IPS DF 6.9 (cell line): Measurements from ENCODE around the gene RTN4RL1.
"Not testable (repeated sequence)": the region's sequence is repeated elsewhere in the genome, so short reads cannot be mapped to it uniquely, and the experiment has no call there.

Source experiments
- DNase-seq: peaks from one replicate; pipeline ENCODE4 v3.0.0-alpha.2; 2013; ENCODE audit warnings: low read depth, low spot score
- H3K27ac ChIP-seq: one replicate; pipeline ENCODE4 v1.5.1; 2013; ENCODE audit warnings: low read length, control low read depth
- H3K27me3 ChIP-seq: 2 replicates; pipeline ENCODE4 v1.6.1; 2013; ENCODE audit warnings: mild to moderate bottlenecking, low read length; ENCODE audit not compliant: control insufficient read depth, insufficient read depth
- H3K36me3 ChIP-seq: 2 replicates; pipeline ENCODE4 v1.6.1; 2013; ENCODE audit warnings: low read length; ENCODE audit not compliant: control insufficient read depth, insufficient read depth
- H3K4me1 ChIP-seq: 2 replicates; pipeline ENCODE4 v1.6.1; 2013; ENCODE audit warnings: low read length; ENCODE audit not compliant: control insufficient read depth, insufficient read depth
- H3K4me3 ChIP-seq: 2 replicates; pipeline ENCODE4 v1.5.1; 2013; ENCODE audit warnings: mild to moderate bottlenecking, low read length
- H3K9me3 ChIP-seq: 2 replicates; pipeline ENCODE4 v1.6.1; 2013; ENCODE audit warnings: low read length, inconsistent platforms; ENCODE audit not compliant: control insufficient read depth, insufficient read depth
- WGBS: extraction: QIAGEN DNeasy Blood & Tissue Kit; methylation state at CpG from one replicate; pipeline ENCODE4 v1.1.7; 2013; ENCODE audit warnings: mixed read lengths, missing lambda C conversion rate; ENCODE audit not compliant: insufficient read length, insufficient coverage; 5-methylcytosine and 5-hydroxymethylcytosine counted together

Gene RTN4RL1

DNA sequence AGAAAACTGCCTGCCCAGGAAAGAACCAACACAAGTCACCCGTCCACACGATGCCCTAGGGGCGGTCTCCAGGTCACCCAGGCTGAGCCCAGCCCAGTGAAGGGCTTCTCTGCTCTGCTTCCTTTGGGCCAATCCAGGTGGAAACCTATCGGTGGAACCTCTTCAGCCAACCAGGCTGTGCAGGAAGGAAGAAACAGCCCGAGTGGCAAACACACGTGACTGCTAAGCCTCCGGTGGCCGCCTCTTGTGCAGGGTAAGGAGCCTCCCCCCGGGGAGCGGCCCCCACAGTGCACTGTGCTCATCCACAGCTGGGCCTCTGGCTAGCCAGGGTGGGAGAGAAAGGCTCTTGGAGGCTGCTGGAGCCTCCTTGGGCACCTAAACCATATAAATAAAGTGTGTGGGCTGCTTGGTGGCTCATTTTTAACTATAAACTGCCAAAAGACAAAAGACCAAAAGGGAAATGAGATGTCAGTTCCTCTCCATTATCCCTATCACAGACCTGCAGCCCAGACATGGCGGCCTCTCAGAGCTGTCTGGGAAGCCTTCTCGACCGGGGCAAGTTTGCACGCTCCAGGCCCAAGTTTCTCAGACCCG is 2.4 kb downstream of the RTN4RL1 start:
- no peak for DNase-seq
- Histone ChIP-seq H3K27ac (no peak overlapping the region), H3K4me1 (peaks cover 3% of the 10 kb centered on the region), H3K9me3 (no peaks in the 10 kb centered on the region), H3K4me3 (no peak overlapping the region), H3K27me3 (peaks cover 58% of the 10 kb centered on the region), H3K36me3 (no peaks in the 10 kb centered on the region; the same call in 1 of the 2 replicates)
- no CpG with 5 or more reads among the region's 15 CpGs for WGBS

DNA sequence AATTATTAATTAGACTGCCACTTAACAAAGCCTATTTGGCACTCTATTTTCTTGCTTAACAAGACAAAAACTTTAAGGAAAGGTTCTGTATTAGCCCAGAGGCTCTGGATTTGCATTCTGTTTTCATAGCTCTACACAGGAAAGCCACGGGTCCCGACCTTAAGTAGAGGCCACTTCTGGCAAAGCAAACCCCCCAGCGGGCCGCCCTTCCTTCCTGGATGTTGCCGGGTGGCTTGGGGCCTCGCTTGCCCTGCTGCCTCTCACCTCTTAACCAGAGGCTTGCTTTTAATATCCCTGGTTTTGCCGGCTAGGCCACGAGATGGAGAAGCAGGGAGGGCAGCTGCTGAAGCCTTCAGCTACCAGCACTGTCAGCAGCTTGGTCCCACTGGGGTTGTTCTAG is 4.4 kb downstream of the RTN4RL1 start:
- peaks cover 5% of the 10 kb centered on the region; the same call in 1 of the 2 replicates for H3K4me1 ChIP-seq
- H3K4me3 ChIP-seq, result no peak overlapping the region
- no CpG with 5 or more reads among the region's 8 CpGs for WGBS
- H3K27ac ChIP-seq, result no peak overlapping the region
- no peaks in the 10 kb centered on the region; the same call in 1 of the 2 replicates for H3K36me3 ChIP-seq
- peaks cover 41% of the 10 kb centered on the region for H3K27me3 ChIP-seq
- DNase-seq, result no peak
- H3K9me3 ChIP-seq, result no peaks in the 10 kb centered on the region

DNA sequence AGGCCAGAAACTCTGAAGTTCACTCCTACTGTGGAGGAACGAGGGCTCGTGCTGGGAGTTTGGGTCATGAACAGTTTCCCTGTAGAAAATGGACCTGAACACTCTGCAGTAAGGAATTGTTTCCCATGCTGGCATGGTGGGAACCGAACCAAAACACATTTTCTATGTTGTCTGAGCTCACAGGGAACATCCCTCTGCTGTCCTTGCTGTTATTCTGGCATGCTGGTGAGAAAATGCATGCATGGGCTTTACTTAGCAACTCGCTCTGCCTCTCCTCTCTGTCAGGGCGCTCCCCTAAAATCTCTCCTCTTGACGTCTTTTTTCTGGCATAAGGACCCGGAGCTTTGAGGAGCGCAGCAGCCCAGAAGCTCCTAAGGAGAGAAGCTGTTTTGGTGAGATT is 5.4 kb downstream of the RTN4RL1 start:
- no CpG with 5 or more reads among the region's 8 CpGs for WGBS
- Histone ChIP-seq H3K27ac (no peak overlapping the region), H3K36me3 (no peaks in the 10 kb centered on the region), H3K27me3 (peaks cover 31% of the 10 kb centered on the region), H3K4me1 (peaks cover 5% of the 10 kb centered on the region; the same call in 1 of the 2 replicates), H3K9me3 (no peaks in the 10 kb centered on the region), H3K4me3 (no peak overlapping the region)
- no peak for DNase-seq

DNA sequence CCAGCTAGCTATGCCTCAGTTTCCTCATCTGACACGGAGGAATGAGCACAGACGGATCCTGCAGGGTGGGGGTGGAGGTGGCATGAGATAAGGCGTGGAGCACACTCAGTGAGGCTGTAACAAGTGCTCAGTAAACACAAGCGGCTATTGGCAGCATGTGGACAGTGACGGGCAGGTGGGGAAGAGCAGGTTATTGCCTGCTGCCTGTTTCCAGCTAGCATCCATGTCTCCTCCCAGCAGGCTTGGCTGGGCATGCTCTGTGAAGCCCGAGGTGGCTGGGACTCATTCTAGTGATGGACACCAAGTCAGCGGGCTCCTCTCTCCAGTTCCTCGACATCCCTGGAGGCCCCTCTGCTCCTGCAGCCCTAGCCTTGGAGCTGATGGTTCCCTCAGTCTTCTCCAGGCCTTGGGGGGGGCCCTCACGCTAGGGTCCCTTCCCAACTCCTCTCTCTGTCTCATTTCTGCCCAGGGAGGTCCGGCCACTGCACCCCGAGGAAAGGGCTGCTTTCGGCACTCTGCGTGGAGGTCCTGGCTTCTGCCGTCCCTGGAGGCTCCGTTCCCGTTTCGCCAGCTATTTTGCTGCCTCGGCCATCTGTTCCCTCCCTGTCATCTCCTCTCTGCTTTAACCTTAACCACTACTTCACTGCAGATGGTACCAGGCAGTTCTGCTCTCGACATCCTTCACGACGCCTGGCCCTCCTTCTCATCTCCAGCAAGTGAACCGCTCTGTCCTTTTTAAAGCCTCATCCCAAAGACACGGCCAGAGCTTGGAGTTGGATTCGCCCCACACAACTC is 6.2 kb downstream of the RTN4RL1 start:
- peaks cover 23% of the 10 kb centered on the region for H3K27me3 ChIP-seq
- H3K4me1 ChIP-seq, result 0 out of 2 replicates have a peak, but pooled peaks cover 1% of the 10 kb centered on the region
- DNase-seq, result no peak
- H3K36me3 ChIP-seq, result no peaks in the 10 kb centered on the region
- no peaks in the 10 kb centered on the region for H3K9me3 ChIP-seq
- no CpG with 5 or more reads among the region's 24 CpGs for WGBS
- no peak overlapping the region for H3K27ac ChIP-seq
- no peak overlapping the region for H3K4me3 ChIP-seq

DNA sequence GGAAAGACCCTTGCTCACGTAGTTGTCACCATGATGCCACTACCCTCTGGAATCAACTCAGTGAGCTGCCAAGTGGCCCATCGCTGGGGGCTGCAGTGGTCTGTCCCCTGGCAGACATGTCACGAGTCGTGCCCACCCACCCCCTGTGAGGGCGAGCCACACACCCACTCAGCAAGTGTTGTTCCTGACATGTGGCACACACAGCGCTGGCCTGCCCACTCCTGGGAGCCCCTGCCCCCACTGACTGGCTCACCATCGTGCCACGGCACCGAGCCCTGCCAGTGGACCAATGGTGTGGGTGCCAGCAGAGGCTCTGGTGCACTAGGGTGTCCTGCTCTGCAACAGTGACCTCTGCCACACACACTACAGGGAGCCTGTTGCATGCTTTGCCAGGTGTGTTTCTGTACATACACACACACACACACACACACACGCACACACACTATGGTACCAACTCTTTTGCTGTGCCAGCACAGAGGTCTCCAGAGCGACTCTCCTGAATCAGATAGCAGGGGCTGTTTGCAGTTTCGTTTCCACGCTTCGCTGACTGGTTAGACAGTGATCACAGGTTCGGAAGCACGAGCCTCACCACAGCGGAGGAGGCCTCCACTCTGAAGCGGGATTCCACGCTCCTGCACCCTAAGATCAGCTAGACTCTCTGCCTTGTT is 7.7 kb downstream of the RTN4RL1 start:
- H3K36me3 ChIP-seq, result no peaks in the 10 kb centered on the region
- no CpG with 5 or more reads among the region's 19 CpGs for WGBS
- DNase-seq, result no peak
- no peaks in the 10 kb centered on the region for H3K9me3 ChIP-seq
- H3K4me3 ChIP-seq, result no peak overlapping the region
- peaks cover 10% of the 10 kb centered on the region; the same call in 1 of the 2 replicates for H3K27me3 ChIP-seq
- no peak overlapping the region for H3K27ac ChIP-seq
- H3K4me1 ChIP-seq, result 0 out of 2 replicates have a peak, but pooled peaks cover 1% of the 10 kb centered on the region

DNA sequence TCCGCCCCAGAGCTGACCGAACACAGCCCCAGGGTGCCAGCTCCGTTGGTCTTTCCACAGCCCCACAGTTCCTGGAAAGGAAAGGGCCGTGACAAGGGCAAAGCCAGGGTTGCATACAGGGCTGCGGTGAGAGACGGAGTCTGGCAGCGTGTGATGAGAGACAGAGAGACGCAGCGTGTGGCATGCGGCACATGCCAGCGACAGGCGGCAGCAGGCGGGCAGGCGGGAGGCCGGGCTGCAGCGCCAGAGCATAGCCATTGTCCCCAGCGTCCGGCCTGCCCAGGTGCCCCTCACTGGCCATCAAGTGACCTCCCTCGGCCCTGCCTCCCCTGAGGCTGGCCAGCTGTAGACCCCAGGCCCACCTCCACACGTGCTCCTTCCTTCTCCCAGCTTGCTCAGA is 8.6 kb downstream of the RTN4RL1 start:
- Histone ChIP-seq H3K27me3 (peaks cover 8% of the 10 kb centered on the region; the same call in 1 of the 2 replicates), H3K9me3 (no peaks in the 10 kb centered on the region), H3K4me1 (peaks cover 1% of the 10 kb centered on the region; the same call in 1 of the 2 replicates), H3K4me3 (no peak overlapping the region), H3K36me3 (no peaks in the 10 kb centered on the region), H3K27ac (no peak overlapping the region)
- WGBS, result no CpG with 5 or more reads among the region's 20 CpGs
- no peak for DNase-seq

DNA sequence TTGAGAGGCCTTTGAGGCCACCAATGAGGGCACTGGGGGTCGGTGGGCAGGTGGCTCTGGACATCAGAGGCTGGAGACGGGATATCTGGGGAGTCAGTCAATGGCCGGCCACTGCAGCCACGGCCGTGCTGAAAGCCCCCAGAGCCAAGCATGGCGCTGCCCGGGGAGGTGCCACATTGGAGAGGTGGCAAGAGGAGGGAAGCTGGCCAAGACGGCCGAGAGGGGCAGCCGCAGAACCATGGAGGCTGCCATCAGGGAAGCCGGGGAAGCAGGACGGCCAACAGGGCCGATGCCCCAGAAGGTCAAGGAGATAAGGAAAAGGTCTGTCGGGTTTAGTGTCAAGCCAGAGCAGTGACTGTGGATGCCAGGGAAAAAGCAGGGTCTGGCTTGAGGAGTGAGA is 9.8 kb downstream of the RTN4RL1 start:
- WGBS, result no CpG with 5 or more reads among the region's 14 CpGs
- no peak overlapping the region for H3K27ac ChIP-seq
- no peak for DNase-seq
- H3K27me3 ChIP-seq, result peaks cover 3% of the 10 kb centered on the region; the same call in 1 of the 2 replicates
- H3K9me3 ChIP-seq, result no peaks in the 10 kb centered on the region
- no peaks in the 10 kb centered on the region for H3K36me3 ChIP-seq
- peaks cover 2% of the 10 kb centered on the region; the same call in 1 of the 2 replicates for H3K4me1 ChIP-seq
- no peak overlapping the region for H3K4me3 ChIP-seq

DNA sequence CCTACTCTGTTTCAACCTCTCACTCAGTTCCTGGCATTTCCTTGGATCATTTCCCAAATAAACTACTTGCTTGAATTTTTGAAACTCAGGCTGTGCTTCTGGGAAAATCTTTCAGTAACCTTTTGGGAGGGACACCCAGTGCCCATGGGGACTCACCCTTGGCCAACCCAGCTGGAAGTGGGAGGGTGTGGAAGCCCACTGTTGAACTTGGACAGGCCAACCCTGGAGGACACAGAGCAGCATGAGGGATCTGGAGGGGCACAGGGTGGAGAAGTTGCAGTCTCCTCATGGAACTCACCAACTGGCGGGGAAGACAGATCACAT is 11.2 kb downstream of the RTN4RL1 start:
- H3K27me3 ChIP-seq, result no peaks in the 10 kb centered on the region
- WGBS, result no CpG with 5 or more reads among the region's 1 CpG

DNA sequence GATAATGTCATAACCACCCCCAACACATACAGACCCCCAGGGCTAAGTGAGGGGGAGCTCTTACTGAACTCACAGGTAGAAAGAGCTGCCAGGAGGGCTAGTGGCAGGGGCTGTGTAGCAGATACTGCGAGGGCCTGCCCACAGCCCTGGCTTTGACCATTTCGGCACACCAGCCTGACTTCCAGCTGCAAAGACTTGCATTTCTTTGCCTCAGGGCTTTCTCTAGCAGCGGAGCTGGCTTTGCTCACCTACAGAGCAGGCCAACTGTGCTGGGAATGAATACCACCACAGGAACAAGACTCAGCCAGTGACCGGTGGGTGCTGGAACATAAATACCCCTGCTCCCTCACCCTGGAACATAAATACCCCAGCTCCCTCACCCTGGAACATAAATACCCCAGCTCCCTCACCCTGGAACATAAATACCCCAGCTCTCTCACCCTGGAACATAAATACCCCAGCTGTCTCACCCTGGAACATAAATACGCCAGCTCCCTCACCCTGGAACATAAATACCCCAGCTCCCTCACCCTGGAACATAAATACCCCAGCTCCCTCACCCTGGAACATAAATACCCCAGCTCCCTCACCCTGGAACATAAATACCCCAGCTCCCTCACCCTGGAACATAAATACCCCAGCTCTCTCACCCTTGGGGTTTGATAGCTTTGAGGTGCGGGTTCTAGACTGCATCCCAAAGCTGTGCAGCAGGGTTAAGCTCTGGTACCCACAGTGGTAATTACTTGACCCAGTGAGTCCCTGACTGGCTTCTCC is 11.7 kb downstream of the RTN4RL1 start:
- no CpG with 5 or more reads among the region's 6 CpGs for WGBS
- H3K36me3 ChIP-seq, H3K4me3 ChIP-seq, H3K27me3 ChIP-seq, DNase-seq, H3K27ac ChIP-seq, H3K4me1 ChIP-seq, H3K9me3 ChIP-seq: not testable (repeated sequence)

More for the DNA sequence above, 11.2 kb downstream of the RTN4RL1 start:
- Histone ChIP-seq H3K9me3 (no peaks in the 10 kb centered on the region), H3K4me3 (no peak overlapping the region), H3K27ac (no peak overlapping the region), H3K36me3 (no peaks in the 10 kb centered on the region), H3K4me1 (peaks cover 2% of the 10 kb centered on the region; the same call in 1 of the 2 replicates)
- no peak for DNase-seq

DNA sequence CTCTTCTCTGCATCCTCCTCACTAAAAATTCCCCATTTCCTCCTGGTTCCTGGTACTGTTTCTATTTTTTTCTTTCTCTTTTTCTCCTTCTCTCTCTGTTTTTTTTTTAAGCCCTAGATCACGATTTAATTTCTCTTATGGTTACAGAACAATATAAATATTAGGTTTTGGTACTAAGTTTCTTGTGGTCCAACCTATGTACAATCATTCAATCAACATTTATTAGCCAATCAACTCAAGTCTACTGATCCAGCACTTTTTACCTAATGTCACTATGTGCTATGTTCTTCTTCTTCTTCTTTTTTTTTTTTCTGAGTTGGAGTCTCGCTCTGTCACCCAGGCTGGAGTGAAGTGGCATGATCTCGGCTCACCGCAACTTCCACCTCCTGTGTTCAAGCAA is 12.6 kb downstream of the RTN4RL1 start:
- Histone ChIP-seq H3K36me3 (no peaks in the 10 kb centered on the region), H3K4me3 (no peak overlapping the region), H3K4me1 (peaks cover 2% of the 10 kb centered on the region; the same call in 1 of the 2 replicates), H3K27me3 (no peaks in the 10 kb centered on the region), H3K27ac (no peak overlapping the region), H3K9me3 (no peaks in the 10 kb centered on the region)
- WGBS, result no CpG with 5 or more reads among the region's 4 CpGs
- no peak for DNase-seq
